Raji (cell line): ENCODE results near the gene SERPINA5.

ENCODE experiments used
- POLR2A ChIP-seq: IDR thresholded peaks from 2 replicates; pipeline ENCODE4 v1.6.1; 2011; ENCODE audit warnings: low read depth, low read length, control low read depth; ENCODE audit not compliant: insufficient read depth

SERPINA5 gene

GRCh38 chr14:94617366-94617941, 36.2 kb downstream of the SERPINA5 start:
- no peak for TF ChIP-seq POLR2A

GRCh38 chr14:94617988-94618822, 37.0 kb downstream of the SERPINA5 start:
- no peak for TF ChIP-seq POLR2A

GRCh38 chr14:94619297-94619696, 38.1 kb downstream of the SERPINA5 start:
- no peak for TF ChIP-seq POLR2A

- TF ChIP-seq POLR2A, result no peak
Observed at GRCh38 chr14:94620597-94620996, 39.4 kb downstream of the SERPINA5 start.

GRCh38 chr14:94621358-94622134, 40.3 kb downstream of the SERPINA5 start:
- TF ChIP-seq POLR2A, result no peak

- TF ChIP-seq POLR2A, result no peak
Observed at GRCh38 chr14:94622653-94623421, 41.6 kb downstream of the SERPINA5 start.

GRCh38 chr14:94623422-94623809, 42.2 kb downstream of the SERPINA5 start:
- TF ChIP-seq POLR2A, result no peak

- no peak for TF ChIP-seq POLR2A
Observed at GRCh38 chr14:94623856-94624499, 42.8 kb downstream of the SERPINA5 start.

GRCh38 chr14:94624537-94625352, 43.5 kb downstream of the SERPINA5 start:
- TF ChIP-seq POLR2A, result no peak

- no peak for TF ChIP-seq POLR2A
Observed at GRCh38 chr14:94625353-94625635, 44.1 kb downstream of the SERPINA5 start.

- no peak for TF ChIP-seq POLR2A
Observed at GRCh38 chr14:94628578-94628977, 47.4 kb downstream of the SERPINA5 start.

GRCh38 chr14:94630396-94630795, 49.2 kb downstream of the SERPINA5 start:
- TF ChIP-seq POLR2A, result no peak

- TF ChIP-seq POLR2A, result no peak
Observed at GRCh38 chr14:94631050-94631449, 49.8 kb downstream of the SERPINA5 start.
